GM10266 (cell line): ENCODE data around the gene OR5K2.

Experiments
- DNase-seq: peaks from one replicate; pipeline ENCODE4 v3.0.0; 2012; ENCODE audit errors: extremely low spot score
- CTCF ChIP-seq: IDR thresholded peaks from 2 replicates; pipeline ENCODE4 v1.5.1; 2012; ENCODE audit warnings: mild to moderate bottlenecking, low read depth; ENCODE audit not compliant: control insufficient read depth, insufficient read depth; ENCODE audit errors: missing control alignments

Gene OR5K2

GRCh38 chr3:98540346-98540745, 42.9 kb downstream of the OR5K2 start:
- no peak for TF ChIP-seq CTCF
- no peak for DNase-seq

GRCh38 chr3:98541695-98542094, 44.2 kb downstream of the OR5K2 start:
- DNase-seq, result no peak
- no peak for TF ChIP-seq CTCF

GRCh38 chr3:98542623-98543022, 45.1 kb downstream of the OR5K2 start:
- no peak for TF ChIP-seq CTCF
- DNase-seq, result no peak

- TF ChIP-seq CTCF, result no peak
- DNase-seq, result no peak
Observed at GRCh38 chr3:98545940-98546339, 48.5 kb downstream of the OR5K2 start.
